PFSK-1 (cell line): Measurements from ENCODE around the gene DCLRE1A.

ENCODE experiments used
- FOXP2 ChIP-seq: optimal IDR thresholded peaks from 2 replicates; pipeline ENCODE3; 2011; ENCODE audit warnings: borderline replicate concordance, control low read depth, inconsistent platforms; ENCODE audit not compliant: insufficient read depth; ENCODE audit errors: extremely low read length, extremely low read depth
- POLR2AphosphoS5 ChIP-seq: IDR thresholded peaks from 2 replicates; pipeline ENCODE4 v1.6.1; 2012; ENCODE audit warnings: low read depth, mild to moderate bottlenecking, control low read depth, low read length, moderate library complexity
- REST ChIP-seq, 2 experiments: IDR thresholded peaks; 2 replicates each; pipeline versions ENCODE4 v1.6.1 to v1.8.0; 2011 to 2012; ENCODE audit warnings: low read depth in 2 of 2, low read length in 2 of 2, control low read depth in 1 of 2, inconsistent platforms in 1 of 2, mild to moderate bottlenecking in 1 of 2, moderate library complexity in 1 of 2; ENCODE audit not compliant: insufficient read depth in 1 of 2
- SIN3A ChIP-seq: IDR thresholded peaks from 2 replicates; pipeline ENCODE4 v1.6.1; 2012; ENCODE audit warnings: mild to moderate bottlenecking, low read length, moderate library complexity, borderline replicate concordance; ENCODE audit not compliant: insufficient read depth
- TAF1 ChIP-seq: IDR thresholded peaks from 2 replicates; pipeline ENCODE4 v1.6.1; 2012; ENCODE audit warnings: low read length, control low read depth, borderline replicate concordance; ENCODE audit not compliant: insufficient read depth

The DCLRE1A gene

GRCh38 chr10:113872139-113873030 lies 18.5 kb upstream of the DCLRE1A start:
- TF ChIP-seq REST (IDR thresholded peaks at IDR 0.05; ENCODE audit: insufficient read depth in 1 of 2, low read depth in 2 of 2, low read length in 2 of 2) (no peak), TAF1 (no peak), POLR2AphosphoS5 (no peak), FOXP2 (no peak), SIN3A (no peak)

- TF ChIP-seq TAF1 (no peak), SIN3A (no peak), POLR2AphosphoS5 (no peak), REST (IDR thresholded peaks at IDR 0.05; ENCODE audit: insufficient read depth in 1 of 2, low read depth in 2 of 2, low read length in 2 of 2) (no peak), FOXP2 (no peak)
Observed at GRCh38 chr10:113869789-113870188, 15.9 kb upstream of the DCLRE1A start.

- TF ChIP-seq TAF1: no peak
- TF ChIP-seq SIN3A: no peak
- TF ChIP-seq FOXP2: no peak
- TF ChIP-seq REST (IDR thresholded peaks at IDR 0.05; ENCODE audit: insufficient read depth in 1 of 2, low read depth in 2 of 2, low read length in 2 of 2): no peak
- TF ChIP-seq POLR2AphosphoS5: no peak
Observed at GRCh38 chr10:113867904-113868303, 14.0 kb upstream of the DCLRE1A start.

- TF ChIP-seq REST (IDR thresholded peaks at IDR 0.05; ENCODE audit: insufficient read depth in 1 of 2, low read depth in 2 of 2, low read length in 2 of 2) (no peak), SIN3A (no peak), TAF1 (no peak), FOXP2 (no peak), POLR2AphosphoS5 (no peak)
Observed at GRCh38 chr10:113866551-113867394, 12.9 kb upstream of the DCLRE1A start.
